Activated CD4-positive, alpha-beta T cell treated with anti-CD3 and anti-CD28 coated beads, Interleukin-2, amount 50 U/mL, for 24 hours (primary cell): ENCODE measurements around the gene ZNF444.
"Not testable (repeated sequence)": the region's sequence is repeated elsewhere in the genome, so short reads cannot be mapped to it uniquely, and the experiment has no call there.

Experiments used
- DNase-seq, 2 donors: peaks; one replicate each; pipeline ENCODE4 v3.0.0-alpha.2; 2020; ENCODE audit warnings: low read depth in 1 of 2, low spot score in 1 of 2

The ZNF444 gene

DNA sequence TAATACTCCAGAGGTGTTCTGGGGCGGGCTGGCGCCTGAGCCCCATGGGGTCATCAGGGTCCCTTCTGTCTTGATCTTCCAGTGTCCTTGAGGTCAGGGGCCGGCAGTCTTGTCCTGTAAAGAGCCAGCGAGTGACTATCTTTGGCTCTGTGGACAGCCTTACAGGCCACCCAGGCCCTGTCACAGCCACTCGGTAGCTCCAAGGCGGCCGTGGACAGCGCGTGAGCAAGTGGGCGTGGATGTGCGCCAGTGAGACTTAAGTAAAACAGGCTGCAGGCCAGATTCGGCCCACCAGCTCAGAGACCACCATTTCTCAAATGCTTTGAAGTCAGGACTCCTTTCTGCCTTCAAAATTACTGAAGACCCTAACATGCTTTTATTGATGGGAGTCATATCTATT, 3.7 kb downstream of the ZNF444 start:
- no peak for DNase-seq

GRCh38 chr19:56145698-56146097, 4.6 kb downstream of the ZNF444 start:
- no peak for DNase-seq

DNA sequence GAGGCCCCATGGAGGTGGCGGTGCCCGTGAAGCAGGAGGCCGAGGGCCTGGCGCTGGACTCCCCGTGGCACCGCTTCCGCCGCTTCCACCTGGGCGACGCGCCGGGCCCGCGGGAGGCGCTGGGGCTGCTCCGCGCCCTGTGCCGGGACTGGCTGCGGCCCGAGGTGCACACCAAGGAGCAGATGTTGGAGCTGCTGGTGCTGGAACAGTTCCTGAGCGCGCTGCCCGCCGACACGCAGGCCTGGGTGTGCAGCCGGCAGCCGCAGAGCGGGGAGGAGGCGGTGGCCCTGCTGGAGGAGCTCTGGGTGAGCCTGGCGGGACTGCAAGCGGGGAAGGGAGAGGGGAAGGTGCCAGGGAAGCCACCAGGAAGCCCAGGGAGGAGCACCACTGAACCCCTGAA, 5.8 kb downstream of the ZNF444 start:
- DNase-seq = no peak

- DNase-seq = no peak
These were observed 6.2 kb downstream of the ZNF444 start for GRCh38 chr19:56147307-56147706.

GRCh38 chr19:56148096-56148495, 7.0 kb downstream of the ZNF444 start:
- DNase-seq = no peak

- not testable (repeated sequence) for DNase-seq
These were observed 8.0 kb downstream of the ZNF444 start for GRCh38 chr19:56148955-56149655.

- DNase-seq = no peak
These were observed 8.6 kb downstream of the ZNF444 start for GRCh38 chr19:56149656-56150038.

DNA sequence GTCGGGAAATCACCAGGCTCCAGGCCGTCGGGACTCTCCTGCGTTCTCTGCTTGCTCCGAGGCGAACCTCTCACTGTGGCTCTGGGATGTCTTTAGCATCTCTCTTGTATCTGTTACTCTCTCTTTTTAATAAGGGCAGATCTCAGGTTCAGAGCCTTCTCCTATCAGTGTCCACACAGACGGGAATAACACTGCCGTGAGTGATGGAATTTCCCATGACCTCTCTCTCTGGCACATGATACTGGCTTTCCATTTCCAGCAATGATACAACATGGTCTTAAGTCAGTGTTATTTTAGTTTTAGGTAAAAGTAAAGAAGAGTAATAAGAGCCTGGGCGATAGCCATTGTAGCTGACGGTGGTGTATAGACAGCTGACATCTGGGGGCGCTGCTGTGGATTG, 9.3 kb downstream of the ZNF444 start:
- no peak for DNase-seq

GRCh38 chr19:56152644-56153043, 11.6 kb downstream of the ZNF444 start:
- DNase-seq = no peak

GRCh38 chr19:56153507-56153906, 12.4 kb downstream of the ZNF444 start:
- no peak for DNase-seq

GRCh38 chr19:56155124-56155687, 14.1 kb downstream of the ZNF444 start:
- DNase-seq = no peak

DNA sequence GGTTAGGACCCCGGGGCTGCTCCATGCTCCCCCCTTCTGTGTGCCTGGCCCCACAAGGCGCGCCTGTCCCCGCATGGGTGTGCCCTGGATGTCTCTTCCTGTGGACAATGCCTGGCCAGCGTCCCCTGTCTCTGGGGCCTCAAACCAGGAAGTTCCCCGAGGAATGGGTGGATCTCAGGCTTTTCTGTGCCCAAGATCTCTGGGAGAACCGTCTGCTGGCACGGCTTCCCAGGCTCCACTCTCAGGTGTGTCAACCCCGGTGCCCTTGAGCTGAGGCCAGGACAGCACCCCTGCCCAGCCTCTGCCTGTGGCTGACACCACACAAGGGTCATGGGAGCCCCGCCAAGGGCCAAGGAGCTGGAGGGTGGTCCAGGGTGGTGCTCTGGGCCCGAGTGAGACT, 15.7 kb downstream of the ZNF444 start:
- DNase-seq = no peak

DNA sequence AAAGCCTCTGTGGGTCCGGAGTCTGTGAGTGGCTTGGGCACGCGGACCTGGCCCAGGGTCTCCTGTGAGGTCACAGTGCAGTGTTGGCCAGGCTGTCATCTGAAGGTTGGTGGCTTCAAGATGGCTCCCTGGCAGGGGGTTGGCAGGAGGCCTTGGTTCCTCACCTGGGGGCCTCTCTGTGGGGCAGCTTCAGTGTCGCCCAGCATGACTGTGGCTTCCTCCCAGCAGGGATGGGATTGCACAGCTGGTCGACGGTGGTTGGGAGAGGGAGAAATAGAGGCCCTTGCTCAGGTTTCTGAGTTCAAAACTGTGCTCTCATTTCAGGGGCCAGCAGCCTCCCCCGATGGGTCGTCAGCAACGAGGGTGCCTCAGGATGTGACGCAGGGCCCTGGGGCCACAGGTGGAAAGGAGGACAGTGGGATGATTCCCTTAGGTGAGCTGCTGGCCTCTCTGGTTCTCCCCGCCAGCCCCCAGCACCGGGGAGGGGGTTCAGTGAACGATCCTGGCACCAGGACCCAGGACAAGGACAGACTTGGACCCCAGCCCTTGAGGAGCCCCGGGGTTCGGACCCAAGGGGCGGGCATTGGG, 17.2 kb downstream of the ZNF444 start:
- no peak for DNase-seq

DNA sequence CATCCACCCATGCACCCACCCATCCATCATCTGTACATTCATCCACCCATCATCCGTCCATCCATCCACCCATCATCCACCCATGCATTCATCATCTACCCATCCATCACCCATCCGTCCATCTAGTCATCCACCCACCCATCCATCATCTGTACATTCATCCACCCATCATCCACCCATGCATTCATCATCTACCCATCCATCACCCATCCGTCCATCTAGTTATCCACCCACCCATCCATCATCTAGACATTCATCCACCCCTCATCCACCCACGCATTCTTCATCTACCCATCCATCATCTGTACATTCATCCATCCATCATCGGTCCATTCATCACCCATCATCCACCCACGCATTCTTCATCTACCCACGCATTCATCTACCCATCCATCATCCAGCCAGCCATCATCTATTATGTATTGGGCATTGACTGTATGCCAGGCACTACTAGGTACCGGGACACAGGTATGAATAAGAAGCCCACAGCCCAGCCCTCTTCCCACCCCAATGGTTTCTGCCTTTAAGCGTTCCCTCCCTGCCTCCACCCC, 18.0 kb downstream of the ZNF444 start:
- no peak for DNase-seq

- DNase-seq = no peak
These were observed 18.7 kb downstream of the ZNF444 start for GRCh38 chr19:56159622-56160271.

DNA sequence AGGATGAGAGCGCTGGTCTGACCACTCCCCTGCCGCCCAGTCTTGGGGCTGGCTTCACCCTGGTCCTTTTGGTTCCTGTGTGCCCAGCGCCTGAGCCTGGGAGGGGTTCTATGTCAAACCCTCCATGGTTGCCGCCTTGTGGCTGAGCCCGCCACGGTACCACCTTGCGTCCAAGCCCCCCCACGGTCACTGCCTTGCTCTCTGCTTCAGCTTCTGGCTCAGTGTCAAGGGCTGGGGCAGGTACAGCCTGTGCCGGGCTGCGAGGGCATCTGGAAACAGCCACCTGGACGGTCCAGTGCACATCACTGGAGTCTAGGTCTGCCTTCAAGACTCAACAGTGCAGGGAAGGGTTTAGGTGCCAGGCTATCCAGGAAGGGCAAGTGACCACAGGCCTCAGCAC, 20.4 kb downstream of the ZNF444 start:
- no peak for DNase-seq

GRCh38 chr19:56162258-56162657, 21.2 kb downstream of the ZNF444 start:
- DNase-seq = no peak

DNA sequence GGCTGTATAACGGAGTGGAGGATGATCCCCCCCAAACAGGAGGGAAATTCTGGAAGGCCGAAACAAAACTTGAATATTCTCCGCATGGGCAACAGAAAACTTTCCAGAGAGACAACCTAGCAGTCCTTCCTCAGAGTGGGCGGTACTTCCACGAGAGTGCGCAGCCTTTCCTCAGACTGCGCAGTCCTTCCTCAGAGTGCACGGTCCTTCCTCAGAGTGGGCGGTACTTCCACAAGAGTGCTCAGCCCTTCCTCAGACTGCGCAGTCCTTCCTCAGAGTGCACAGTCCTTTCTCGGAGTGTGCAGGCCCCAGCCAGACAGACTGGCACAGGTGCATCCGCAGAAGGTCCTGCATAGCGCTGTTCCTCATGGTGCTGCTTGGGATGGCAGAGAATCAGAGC, 22.0 kb downstream of the ZNF444 start:
- no peak for DNase-seq

- DNase-seq = no peak
These were observed 26.0 kb downstream of the ZNF444 start for GRCh38 chr19:56167064-56167578.

DNA sequence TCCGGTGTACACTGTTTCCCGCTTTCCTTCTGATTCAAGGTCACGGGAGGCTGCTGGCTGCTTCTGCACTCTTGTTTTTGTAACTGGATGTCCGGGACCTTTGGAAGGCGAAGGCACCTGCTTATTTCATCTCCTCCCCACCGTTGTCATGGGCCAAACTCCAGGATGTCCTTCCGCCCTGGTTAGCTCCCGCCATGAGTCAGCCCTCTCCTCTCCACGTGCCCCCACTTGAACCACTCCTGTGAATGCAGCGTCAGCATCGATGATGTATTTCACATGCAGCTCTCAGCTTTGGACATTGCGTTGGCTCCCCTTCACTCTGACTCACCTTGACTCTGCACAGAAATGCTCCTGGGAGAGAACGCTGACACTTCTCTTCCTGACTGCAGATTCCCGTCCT, 29.2 kb downstream of the ZNF444 start:
- no peak for DNase-seq

GRCh38 chr19:56174086-56174485, 33.0 kb downstream of the ZNF444 start:
- no peak for DNase-seq

DNA sequence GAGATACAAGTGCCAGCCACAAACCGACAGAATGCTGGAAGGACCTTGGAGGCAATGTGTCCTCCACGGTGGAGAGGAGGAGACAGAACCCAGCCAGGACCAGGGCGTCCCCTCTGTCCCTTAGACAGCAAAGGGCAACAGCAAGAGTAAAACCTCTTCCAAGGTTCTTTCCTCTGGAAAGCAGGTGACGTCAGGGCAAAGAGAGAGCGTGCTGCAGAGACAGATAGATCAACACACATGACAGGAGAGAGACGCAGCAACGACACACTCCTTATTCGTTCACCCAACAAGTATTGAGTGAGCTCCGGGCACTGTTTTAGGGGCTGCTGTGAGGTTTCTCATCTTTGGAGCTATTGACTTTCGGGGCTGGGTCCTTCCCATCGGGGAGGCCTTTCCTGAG, 33.5 kb downstream of the ZNF444 start:
- no peak for DNase-seq
